Suppressor macrophage treated with lipopolysaccharide for 4 hours (primary cell): ENCODE results near the gene SERPINB8.

Experiments used
- DNase-seq: peaks from one replicate; pipeline ENCODE4 v3.0.0-alpha.2; 2020

The SERPINB8 gene

GRCh38 chr18:64019922-64020756 is 50.3 kb downstream of the SERPINB8 start:
- no peak for DNase-seq

GRCh38 chr18:64026350-64026749 is 56.5 kb downstream of the SERPINB8 start:
- no peak for DNase-seq

- DNase-seq: no peak
Observed at GRCh38 chr18:64027931-64028695, 58.2 kb downstream of the SERPINB8 start.

GRCh38 chr18:64029096-64029495 is 59.2 kb downstream of the SERPINB8 start:
- DNase-seq: no peak

- DNase-seq: no peak
Observed at GRCh38 chr18:64031411-64031810, 61.5 kb downstream of the SERPINB8 start.

GRCh38 chr18:64032312-64032711 is 62.4 kb downstream of the SERPINB8 start:
- no peak for DNase-seq

- DNase-seq: peak; percentile 15
Observed at GRCh38 chr18:64037812-64038414, 68.0 kb downstream of the SERPINB8 start.
